Measurements from ENCODE around the gene SLC23A3. TPM values are rescaled to one million over a fixed set of nuclear protein-coding genes. Genes with fewer than 3 reads are reported as not detected.

The SLC23A3 gene
- total and polyA plus RNA-seq, 9 of the 15 experiments (the other 6 are each of a cell fraction or from before 2014, with no cell fraction given), result 0.06 to 0.64 (median 0.16) TPM

GRCh38 chr2:219155054-219155644 is 14.7 kb downstream of the SLC23A3 start (continued):
- TF ChIP-seq AFF1 (IDR thresholded peaks at IDR 0.05; ENCODE audit: low read depth in 1 of 2, partially characterized antibody in 2 of 2) (no peak), REST (IDR thresholded peaks at IDR 0.05; ENCODE audit: borderline replicate concordance) (peak; percentile 80), REST (CRISPR knock-in tag; IDR thresholded peaks at IDR 0.05; ENCODE audit: low read depth) (no peak), ZNF57 (CRISPR knock-in tag; IDR thresholded peaks at IDR 0.05) (no peak), RAD21 (CRISPR knock-in tag; conservative IDR thresholded peaks at IDR 0.05 in 1 of 2, IDR thresholded peaks at IDR 0.05 in 1 of 2) (peak; percentile 80 to 84), CBFA2T2 (conservative IDR thresholded peaks at IDR 0.05) (no peak), DEAF1 (CRISPR knock-in tag; IDR thresholded peaks at IDR 0.05) (peak; percentile 53), ZNF699 (CRISPR knock-in tag; IDR thresholded peaks at IDR 0.05; ENCODE audit: insufficient replicate concordance) (no peak), CTBP1 (IDR thresholded peaks at IDR 0.05; ENCODE audit: borderline replicate concordance) (no peak), PYGO2 (tag; IDR thresholded peaks at IDR 0.05) (no peak), CTCF (IDR thresholded peaks at IDR 0.05 in 2 of 3, conservative IDR thresholded peaks at IDR 0.05 in 1 of 3; ENCODE audit: insufficient read depth in 2 of 3, low read depth in 1 of 3, low read length in 3 of 3) (peak; percentile 37 to 67 (median 59); a peak in 4 of 6 replicates)
